Stimulated activated CD4-positive, alpha-beta T cell treated with anti-CD3 and anti-CD28 coated beads, TNF-alpha, amount 100 ng/mL, for 4 hours (primary cell): ENCODE results near the gene CDC34.

Source experiments
- DNase-seq, 3 experiments: peaks; one replicate each; pipeline ENCODE4 v3.0.0-alpha.2; 2020; ENCODE audit warnings: low read depth in 3 of 3

Gene CDC34

DNA sequence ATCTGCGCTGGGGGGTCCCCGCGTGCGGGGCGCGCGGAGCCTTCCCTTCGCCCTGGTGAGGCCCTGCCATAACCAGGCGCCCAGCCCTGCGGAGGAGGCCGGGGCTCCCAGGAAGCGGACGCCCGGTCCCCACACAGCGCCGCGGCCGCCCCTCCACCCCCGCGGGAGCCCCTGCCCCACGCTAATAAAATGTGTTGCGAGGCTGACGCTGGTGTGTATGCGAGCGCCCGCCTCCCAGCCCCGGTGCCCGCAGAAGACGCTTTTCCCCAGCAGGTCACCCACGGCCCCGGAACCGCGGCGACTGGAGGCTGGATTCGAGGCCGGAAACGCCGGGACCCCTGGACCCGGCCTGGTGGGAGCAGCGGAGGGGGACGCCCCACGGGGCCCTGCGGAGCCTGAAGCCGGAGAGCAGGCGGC is 12.1 kb upstream of the CDC34 start:
- DNase-seq: no peak

DNA sequence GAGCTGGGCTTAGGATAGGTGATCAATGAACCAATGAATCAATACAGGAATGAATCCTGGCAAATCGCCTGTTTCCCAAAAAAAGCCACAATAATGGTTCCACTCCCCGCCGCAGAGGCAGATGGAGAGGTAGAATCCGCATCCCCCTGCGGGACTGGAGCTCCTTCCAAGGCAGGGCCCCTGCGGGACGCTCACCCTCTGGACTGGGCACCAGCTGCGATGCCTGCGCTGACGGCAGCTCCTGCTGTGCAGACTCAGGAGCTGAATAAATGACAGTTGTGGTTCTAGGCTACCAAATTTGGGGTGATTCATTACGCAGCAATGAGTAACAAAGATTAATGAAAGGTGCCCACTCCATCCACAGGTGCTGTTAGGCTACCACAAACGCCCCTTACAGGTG is 8.8 kb upstream of the CDC34 start:
- no peak for DNase-seq

DNA sequence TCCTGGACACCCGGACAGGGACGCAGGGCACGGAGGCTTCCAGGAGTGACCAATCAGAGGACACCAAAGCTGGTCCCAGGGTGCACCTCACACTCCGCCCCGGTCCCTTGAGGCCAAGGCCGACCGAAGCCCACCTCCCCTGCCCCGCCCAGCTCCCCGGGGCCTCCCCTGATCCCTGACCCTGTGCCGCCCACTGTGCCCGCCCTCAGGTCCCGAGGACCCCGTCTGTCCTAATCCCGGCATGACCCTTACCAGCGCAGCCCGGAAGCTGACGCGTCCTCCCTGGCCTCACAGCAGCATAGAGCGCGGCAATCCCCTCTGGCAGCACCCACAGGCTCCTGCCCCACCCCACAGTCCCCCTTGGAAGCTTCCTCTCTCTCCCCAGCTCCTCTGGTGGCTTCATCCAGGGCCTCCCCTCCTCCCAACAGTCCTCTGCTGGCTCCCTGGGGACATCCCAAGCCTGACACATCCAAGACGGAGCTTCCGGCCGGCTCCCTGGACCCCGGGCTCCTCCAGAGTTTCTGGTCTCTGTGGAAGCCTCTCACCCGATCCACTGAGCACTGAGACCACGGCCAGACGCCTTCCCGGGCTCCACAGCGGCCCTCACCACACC is 7.4 kb upstream of the CDC34 start:
- no peak for DNase-seq

DNA sequence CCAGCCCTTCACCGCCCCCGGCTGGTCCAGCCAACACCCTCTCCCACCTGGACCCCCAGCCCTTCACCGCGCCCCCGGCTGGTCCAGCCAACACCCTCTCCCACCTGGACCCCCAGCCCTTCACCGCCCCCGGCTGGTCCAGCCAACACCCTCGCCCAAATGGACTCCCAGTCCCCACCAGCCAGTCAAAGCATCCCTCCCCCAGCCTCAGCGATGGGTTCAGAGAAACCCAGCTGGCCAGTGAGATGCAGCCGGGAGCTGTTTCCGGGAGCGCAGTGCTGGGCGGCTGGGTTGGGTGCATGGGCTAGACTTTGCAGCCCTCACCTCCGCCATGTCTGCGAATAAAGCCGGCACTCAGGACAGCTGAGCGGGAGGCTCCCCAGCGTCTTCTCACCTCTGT is 6.5 kb upstream of the CDC34 start:
- no peak for DNase-seq

DNA sequence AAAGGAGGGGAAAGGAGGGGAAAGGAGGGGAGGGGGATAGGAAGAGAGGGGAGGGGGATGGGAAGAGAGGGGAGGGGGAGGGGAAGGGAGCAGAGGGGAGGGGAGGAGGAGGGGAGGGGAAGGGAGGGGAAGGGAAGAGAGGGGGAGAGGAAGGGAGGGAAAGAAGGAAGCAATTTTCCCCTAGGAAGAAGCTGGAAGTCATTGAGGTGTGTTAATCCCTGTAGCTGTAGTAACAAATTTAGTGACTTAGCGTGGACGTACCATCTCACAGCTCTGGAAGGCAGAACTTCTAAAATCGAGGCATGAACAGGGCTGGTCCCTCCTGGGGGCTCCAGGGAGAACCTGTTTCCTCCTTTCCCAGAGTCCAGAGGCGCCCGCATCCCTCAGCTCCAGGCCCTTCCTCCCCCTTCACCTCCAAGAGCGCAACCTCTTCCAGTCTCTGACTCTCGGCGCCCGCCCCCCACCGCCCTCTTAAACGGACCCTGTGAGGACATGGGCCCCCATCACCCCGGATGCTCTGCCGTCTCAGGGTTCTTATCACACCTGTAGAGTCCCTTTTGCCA is 5.6 kb upstream of the CDC34 start:
- no peak for DNase-seq

DNA sequence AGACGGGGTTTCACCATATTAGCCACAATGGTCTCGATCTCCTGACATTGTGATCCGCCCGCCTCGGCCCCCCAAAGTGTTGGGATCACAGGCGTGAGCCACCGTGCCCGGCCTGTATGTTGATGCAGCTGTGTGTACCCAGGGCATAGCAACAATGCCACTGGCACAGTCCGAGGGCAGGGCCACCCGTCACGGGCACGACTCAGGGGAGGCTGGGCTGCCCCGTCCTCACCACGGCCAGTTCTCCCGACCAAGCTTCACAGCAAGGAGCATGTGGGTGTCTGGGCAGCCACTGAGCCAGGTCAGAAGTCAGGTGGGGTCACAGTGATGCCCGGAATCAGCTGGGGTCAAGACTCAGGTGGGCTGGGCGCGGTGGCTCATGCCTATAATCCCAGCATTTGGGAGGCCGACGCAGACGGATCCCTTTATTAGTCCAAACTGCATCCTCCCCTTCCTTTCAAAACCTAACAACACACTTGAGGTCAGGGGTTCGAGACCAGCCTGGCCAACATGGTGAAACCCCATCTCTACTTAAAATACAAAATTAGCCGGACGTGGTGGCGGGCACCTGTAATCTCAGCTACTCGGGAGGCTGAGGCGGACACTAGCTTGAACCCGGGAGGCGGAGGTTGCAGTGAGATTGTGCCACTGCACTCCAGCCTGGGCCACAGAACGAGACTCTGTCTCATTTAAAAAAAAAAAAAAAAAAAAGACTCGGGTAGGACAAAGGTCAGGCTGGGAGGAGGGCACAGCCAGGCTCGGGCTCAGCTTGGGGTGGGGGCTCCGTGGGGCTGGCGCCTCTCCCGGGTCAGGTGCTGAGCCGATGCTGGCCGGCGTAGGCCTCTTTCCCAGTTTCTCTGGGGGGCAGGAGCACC is 1.2 kb upstream of the CDC34 start:
- no peak for DNase-seq

DNA sequence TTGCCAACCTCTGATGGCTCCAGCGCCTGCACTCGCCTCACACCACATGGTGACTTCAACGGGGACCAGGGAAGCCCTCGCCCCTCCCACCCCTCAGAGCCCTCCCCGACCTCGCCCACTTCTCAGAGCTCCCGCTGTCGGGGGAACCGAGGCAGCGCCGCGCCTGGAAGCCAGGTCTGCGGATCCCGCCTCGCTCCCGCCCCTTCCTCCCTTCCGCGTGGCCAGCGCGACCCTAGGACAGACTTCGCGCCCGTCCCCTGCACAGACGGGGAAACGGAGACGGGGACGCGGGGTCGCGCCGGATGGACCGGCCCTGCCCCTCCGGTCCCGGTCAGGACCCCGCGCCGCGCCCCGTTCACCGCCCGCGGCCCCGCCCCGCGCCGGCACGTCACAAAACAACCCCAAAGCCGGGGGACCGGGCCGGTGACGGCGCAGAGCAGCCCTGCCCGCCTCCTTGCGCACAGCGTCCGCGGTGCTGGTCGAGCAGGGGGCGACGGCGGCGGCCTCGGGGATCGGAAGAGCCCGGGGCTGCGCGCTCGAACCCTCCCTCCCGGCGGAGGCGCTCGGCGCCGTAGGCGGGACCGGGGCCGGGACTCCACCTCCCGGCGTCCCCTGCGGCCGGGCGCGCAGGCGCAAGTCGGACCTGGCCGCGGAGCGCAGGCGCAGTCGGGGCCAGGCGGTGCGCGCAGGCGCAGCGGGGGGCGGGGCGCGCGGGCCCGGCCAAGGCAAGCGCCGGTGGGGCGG is 379 bp upstream of the CDC34 start:
- DNase-seq: peak; percentile 79 to 83 (median 80)

DNA sequence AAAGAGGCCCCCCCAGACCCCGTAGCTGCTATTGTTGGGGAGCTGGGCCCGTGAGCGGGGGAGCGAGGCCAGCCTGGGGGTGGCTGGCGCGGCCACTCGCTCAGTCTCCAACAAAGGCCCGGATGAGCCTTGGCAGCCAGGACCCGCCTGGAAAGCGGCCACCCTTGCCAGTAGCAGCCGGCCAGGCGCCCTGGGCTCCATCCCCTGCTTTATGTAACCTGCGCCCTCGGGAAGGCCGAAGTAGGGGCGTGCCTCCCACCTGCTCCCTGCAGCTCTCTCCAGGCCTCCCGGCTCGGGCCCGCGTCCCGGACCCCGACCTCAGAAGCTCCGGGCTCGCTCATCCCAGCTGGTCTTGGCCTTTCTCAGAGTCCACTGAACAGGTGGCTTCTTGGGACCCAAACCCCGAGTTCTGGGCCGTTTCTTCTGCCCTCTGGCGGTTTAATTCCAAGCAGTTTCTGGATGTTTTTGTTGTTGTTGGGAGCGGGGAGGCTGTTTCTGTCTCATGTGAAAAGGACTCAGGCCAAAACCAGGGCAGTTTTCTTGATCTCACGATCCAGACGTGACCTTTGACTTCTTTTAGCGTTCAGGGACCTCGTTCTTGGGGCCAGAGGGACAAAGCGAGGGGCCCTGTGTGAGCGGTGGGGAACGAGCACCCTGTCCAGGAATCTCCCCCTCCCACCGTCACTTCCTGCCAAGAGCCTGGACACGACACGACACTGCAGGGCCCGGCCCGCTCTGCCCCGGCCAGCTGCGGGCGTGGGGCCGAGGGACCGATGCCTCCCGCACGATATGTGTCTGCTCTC is 1.2 kb downstream of the CDC34 start:
- DNase-seq: no peak

DNA sequence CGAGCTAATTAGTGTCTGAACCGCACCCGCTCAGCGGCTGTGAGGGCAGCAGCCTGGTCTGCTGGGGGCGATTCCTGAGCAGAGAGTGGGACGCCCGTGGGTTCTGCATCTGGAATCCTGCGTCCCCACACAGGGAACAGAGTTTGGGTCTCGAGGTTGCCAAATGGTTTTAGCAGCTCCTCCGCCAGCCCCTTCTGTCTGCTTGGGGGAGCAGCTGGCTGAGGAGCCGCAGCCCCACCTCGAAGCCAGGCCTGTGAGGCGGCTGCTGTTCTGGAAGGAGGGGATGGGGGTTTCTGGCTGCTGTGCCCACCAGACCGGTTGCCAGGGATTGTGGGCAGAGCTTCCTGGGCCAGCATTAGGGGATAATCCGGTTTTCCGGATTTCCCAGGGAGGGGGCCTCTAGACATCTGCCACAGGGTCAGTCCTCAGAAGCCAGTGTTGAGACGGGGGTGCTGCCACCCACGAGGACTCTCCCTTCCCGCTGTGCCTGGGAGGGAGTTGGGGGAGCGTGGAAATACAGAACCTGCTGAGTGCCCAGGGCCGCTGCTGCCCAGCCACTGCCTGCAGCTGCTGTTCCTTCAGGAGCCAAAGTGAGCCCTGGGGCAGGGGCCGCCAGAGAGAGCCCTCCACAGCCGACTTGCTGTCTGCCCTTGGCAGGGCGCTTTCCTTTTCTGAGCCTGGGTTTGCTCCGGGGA is 2.0 kb downstream of the CDC34 start:
- DNase-seq: no peak

DNA sequence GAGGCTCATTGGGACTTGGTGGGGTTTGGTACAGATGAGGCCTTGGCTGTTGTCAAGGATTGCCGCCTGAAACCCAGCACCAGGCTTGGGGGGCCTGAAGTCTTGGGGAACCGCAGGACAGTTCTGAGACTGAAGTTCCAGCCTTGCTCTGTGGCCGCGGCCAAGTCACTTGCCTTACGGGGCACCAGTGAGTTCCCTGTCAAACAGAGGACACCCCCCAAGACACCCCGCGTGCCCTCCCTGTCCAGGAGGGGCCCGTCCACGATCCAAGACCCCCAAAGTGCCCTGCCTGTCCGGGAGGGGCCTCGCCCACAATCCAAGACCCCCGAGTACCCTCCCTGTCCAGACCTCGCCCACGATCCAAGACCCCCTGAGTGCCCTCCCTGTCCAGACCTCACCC is 2.5 kb downstream of the CDC34 start:
- no peak for DNase-seq

DNA sequence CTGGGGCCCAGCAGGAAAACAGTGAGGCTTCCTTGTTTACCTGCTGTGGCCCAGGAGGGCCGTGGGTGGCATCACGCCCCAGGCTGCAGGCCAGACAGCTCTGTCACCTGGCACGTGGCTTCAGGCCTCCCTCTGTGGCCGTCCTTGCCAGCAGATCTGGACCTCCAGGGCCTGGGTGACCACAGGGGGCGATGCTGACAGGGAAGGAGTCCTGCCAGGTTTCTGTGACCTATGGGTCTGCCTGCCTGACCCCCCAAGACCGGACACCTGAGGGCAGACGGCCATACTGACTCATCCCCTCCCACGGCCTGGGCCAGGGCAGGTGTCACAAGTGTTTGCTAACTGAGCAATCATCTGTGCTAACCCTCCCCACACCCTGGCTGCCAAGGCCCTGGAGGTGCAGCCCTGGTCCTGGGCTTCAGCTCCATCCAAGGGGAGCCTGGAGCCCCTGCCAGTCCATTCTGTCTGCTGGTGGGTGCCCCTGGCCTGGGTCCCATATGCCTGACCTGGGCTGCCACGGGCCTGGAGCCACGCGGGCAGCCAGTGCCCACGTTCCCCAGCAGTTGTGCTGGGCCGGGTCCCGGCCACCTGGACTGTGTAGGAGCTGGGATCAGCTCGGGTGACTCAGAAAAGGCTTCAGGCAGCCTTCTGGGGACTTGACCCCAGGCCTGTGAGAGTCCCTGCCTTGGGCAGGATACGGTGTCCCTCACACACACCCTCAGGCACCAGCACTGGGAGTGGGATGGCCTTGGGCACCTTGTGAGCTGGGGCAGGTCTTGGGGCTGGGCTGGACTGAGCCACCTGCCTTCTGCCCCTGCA is 3.7 kb downstream of the CDC34 start:
- DNase-seq: no peak

DNA sequence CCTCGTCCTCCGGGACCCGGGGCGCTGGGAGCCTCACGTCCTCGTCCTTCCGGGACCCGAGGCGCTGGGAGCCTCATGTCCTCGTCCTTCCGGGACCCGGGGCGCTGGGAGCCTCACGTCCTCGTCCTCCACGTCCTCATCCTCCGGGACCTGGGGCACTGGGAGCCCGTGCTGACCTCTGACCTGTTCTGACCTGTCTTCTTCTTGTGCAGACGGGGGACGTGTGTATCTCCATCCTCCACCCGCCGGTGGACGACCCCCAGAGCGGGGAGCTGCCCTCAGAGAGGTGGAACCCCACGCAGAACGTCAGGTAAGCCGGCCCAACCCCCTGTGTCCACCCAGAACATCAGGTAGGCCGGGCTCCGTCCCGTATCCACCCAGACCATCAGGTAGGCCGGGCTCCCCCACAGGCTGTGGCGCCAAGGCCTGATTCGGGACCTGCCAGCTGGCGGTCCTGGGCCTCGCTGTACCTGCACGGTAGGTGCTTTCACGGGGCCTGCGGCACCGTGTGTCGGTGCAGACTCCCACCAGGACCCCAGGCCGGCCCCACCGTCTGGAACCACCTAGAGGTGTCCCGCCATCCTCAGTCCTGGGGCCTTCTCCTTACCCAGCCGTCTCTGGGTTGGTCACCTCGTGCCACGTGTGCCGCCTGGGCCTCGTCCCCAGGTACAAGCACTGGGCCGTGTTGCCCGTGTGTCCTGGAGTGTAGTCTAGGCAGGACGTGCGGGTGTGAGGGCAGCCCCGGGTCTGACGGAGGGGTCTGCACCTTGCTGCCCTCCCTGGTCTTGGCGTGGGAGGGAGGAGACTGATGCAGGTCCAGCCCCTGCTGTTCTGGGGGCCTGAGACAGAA is 4.7 kb downstream of the CDC34 start:
- no peak for DNase-seq

DNA sequence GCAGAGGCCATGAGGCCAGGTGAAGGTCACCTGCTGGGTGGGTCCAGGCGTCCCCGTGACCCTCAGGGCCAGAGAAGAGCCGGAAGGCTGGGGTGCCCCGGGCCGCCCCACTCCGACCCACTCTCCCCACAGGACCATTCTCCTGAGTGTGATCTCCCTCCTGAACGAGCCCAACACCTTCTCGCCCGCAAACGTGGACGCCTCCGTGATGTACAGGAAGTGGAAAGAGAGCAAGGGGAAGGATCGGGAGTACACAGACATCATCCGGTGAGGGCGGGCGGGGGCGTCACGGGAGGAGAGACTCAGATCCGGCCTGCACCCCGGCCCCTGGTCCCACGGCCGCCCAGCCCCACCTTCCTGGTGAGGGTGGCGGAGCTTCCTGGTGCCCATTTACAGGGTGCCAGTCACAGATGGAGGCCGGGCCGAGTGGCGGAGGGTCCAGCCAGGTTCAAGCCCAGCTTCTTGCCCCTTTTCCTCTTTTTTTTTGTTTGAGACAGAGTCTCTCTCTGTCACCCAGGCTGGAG is 5.4 kb downstream of the CDC34 start:
- no peak for DNase-seq

DNA sequence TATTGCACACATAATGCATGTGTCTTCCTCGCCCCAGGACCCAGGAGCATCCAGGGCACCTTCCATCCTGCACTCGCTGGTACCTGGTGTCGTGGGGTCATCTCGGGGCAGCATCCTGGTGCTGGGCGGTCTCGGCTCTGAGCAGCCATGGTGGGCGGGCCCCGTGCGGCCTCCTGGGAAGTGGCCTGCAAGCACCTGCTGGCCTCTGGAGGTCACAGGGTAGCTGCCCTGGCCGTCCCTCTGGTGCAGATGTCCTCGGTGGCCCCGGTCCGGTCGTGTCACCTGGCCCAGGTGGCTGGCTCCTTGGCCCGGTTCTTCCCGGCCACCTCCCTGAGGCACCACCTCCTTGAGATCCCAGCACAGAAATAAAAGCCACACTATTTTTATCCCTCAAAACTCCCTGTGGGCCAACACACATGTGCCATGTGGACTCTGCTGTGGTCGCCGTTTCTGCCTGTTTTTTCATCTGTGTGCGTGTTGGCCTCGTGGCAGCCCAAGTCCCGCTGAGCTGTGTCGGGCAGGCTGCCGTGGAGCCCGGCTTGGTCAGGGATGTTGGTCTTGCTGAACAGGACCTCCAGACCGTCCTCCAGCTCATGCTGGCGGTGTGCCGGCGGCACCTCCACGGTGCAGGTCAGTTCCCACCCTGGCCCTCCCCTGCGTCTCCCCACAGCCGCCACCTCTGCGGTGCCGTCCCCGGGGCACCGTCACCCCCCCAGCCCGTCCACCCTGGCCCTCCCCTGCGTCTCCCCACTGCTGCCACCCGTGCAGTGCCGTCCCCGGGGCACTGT is 7.3 kb downstream of the CDC34 start:
- DNase-seq: no peak

DNA sequence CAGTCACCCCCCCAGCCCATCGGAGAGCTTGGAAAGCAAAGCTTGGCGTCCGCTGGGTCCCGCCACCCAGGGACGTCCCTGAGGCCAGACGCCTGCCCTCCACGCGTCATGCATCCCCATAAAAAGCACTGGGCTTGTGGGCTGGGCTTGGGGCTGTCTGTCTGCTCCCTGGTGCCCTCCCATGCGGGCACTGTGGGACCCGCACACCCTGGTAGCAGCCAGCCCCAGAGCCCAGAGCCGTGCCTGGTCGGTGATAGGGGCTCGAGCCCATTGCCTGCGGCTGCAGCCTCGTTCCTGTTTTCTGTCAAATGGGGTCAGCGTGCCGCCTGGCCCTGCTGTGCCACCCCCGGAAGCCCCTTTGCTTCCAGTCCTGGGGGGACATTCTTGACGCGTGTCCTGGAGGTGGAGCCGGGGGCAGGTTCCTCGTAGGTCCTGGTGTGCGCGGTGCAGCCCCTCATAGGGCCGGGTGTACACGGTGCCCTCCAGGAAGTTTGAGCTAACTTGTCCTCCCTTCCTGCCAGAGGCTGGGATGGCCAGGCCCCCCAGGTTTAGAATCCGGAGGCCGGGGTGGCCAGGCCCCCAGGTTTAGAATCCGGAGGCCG is 8.0 kb downstream of the CDC34 start:
- no peak for DNase-seq

DNA sequence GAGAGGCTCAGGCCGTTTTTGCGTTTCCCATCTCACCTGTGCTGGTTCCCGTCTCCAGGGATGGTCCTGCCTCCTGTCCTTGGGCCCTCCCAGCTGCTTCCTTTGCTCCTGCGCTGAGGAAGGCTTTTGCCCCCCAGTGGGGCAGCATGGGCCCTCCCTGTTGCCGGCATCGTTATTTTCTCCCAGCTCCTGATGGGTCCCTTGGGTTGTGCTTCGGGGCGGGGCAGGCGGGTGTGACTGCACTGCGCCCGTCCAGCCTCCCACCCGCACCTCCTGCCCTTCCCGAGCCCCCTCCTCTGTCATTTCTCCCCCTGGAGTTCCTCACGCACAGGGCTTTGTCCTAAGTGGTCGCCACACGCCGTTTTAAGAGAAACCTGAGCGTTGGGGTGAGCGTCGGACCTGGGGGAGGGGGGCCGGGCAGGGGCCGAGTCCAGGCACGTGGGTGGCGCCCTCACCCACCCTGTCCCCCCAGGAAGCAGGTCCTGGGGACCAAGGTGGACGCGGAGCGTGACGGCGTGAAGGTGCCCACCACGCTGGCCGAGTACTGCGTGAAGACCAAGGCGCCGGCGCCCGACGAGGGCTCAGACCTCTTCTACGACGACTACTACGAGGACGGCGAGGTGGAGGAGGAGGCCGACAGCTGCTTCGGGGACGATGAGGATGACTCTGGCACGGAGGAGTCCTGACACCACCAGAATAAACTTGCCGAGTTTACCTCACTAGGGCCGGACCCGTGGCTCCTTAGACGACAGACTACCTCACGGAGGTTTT is 9.5 kb downstream of the CDC34 start:
- DNase-seq: no peak

DNA sequence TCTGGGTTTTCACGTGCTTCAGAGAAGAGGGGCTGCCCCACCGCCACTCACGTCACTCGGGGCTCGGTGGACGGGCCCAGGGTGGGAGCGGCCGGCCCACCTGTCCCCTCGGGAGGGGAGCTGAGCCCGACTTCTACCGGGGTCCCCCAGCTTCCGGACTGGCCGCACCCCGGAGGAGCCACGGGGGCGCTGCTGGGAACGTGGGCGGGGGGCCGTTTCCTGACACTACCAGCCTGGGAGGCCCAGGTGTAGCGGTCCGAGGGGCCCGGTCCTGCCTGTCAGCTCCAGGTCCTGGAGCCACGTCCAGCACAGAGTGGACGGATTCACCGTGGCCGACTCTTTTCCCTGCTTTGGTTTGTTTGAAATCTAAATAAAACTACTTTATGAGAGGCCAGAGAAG is 10.1 kb downstream of the CDC34 start:
- no peak for DNase-seq
